Tibial nerve (tissue), 4 donors: ENCODE results near the gene RAD9B. TPM values are rescaled to one million over a fixed set of nuclear protein-coding genes. Genes with fewer than 3 reads are reported as not detected.

Experiments used
- DNase-seq, 2 donors: peaks; one replicate each; pipeline ENCODE4 v3.0.0-alpha.2; 2019; ENCODE audit warnings: low spot score in 2 of 2
- H3K27ac ChIP-seq, 4 donors: fragments of 200-600 bp; sonication (generic) in 3 of 4; one replicate each; pipeline ENCODE4 v1.5.1; 2017 to 2019; ENCODE audit warnings: mild to moderate bottlenecking in 1 of 4
- H3K27me3 ChIP-seq, 2 donors: fragments of 200-600 bp; sonication (generic) in 1 of 2; one replicate each; pipeline versions ENCODE4 v1.5.1 to v1.6.0; 2017 to 2019
- H3K36me3 ChIP-seq, 3 donors: fragments of 200-600 bp; sonication (generic); one replicate each; pipeline ENCODE4 v1.5.1; 2018 to 2019
- H3K4me1 ChIP-seq, 4 donors: fragments of 200-600 bp; sonication (generic) in 3 of 4; one replicate each; pipeline ENCODE4 v1.5.1; 2017 to 2019
- H3K4me3 ChIP-seq, 4 donors: fragments of 200-600 bp; sonication (generic) in 3 of 4; one replicate each; pipeline ENCODE4 v1.5.1; 2017 to 2019; ENCODE audit warnings: mild to moderate bottlenecking in 1 of 4, moderate library complexity in 1 of 4
- H3K9me3 ChIP-seq, 4 donors: fragments of 200-600 bp; sonication (generic) in 3 of 4; one replicate each; pipeline ENCODE4 v1.5.1; 2017 to 2019
- EP300 ChIP-seq, 2 donors: sonication (generic); formaldehyde crosslinking; IDR thresholded peaks; one replicate each; pipeline ENCODE4 v1.6.1; 2017; ENCODE audit warnings: antibody characterized with exemption in 2 of 2, mild to moderate bottlenecking in 1 of 2
- POLR2A ChIP-seq, 2 donors: fragments of 450-650 bp; IDR thresholded peaks; one replicate each; pipeline ENCODE4 v1.6.1; 2017; ENCODE audit warnings: antibody characterized with exemption in 2 of 2, mild to moderate bottlenecking in 2 of 2, moderate library complexity in 2 of 2
- WGBS, 2 donors: methylation state at CpG; one replicate each; pipeline ENCODE4 v1.1.5; 2018; 5-methylcytosine and 5-hydroxymethylcytosine counted together
- small RNA-seq: library from RNA; depleted of rRNA; stranded (forward); fragments of <200 nt; gene quantifications from one replicate; pipeline ENCODE3, GENCODE V24; 2016
- total RNA-seq, 4 donors: library from RNA; depleted of rRNA; stranded (reverse); fragments of >200 nt; gene quantifications; one replicate each; pipeline ENCODE4 v1.1.0, GENCODE V29; 2016
- TF ChIP-seq, protein P1 (sequence below), 5 experiments: fragments of 200-600 bp in 3 of 5; fragments of 450-650 bp in 2 of 5; sonication (generic) in 3 of 5; IDR thresholded peaks; one replicate each; pipeline ENCODE4 v1.5.1; 2016 to 2019; ENCODE audit warnings: antibody characterized with exemption in 5 of 5, mild to moderate bottlenecking in 3 of 5, moderate library complexity in 2 of 5

RAD9B gene
- total RNA-seq, 4 donors from 2014 or later = 0.30 to 2.4 (median 0.71) TPM

DNA sequence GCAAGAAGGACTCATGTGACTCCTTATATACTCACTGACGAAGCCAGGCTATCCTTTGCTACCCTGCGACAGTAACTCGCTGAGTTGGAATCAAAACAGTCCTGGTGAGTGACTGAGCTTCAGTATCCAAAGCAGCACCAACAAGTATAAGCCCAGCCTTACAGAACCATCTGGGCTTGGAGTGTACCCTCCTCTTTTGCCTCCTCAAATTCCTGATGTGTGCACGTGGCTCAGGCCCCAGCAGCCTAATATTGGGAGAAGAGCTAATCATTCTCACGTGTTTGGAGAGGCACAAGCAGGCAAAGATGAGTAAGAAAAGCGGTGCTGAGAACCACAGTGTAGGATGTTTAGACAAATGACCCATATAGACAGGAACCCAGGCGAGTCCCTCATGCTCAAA lies 46.5 kb downstream of the RAD9B start:
- TF ChIP-seq, protein P1, sequence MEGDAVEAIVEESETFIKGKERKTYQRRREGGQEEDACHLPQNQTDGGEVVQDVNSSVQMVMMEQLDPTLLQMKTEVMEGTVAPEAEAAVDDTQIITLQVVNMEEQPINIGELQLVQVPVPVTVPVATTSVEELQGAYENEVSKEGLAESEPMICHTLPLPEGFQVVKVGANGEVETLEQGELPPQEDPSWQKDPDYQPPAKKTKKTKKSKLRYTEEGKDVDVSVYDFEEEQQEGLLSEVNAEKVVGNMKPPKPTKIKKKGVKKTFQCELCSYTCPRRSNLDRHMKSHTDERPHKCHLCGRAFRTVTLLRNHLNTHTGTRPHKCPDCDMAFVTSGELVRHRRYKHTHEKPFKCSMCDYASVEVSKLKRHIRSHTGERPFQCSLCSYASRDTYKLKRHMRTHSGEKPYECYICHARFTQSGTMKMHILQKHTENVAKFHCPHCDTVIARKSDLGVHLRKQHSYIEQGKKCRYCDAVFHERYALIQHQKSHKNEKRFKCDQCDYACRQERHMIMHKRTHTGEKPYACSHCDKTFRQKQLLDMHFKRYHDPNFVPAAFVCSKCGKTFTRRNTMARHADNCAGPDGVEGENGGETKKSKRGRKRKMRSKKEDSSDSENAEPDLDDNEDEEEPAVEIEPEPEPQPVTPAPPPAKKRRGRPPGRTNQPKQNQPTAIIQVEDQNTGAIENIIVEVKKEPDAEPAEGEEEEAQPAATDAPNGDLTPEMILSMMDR (IDR thresholded peaks at IDR 0.05) = no peak
- TF ChIP-seq POLR2A (IDR thresholded peaks at IDR 0.05) = no peak
- no peak for TF ChIP-seq EP300 (IDR thresholded peaks at IDR 0.05)
- 81 to 86% methylated on average over 7 of the region's 7 CpGs for WGBS, 2 donors

DNA sequence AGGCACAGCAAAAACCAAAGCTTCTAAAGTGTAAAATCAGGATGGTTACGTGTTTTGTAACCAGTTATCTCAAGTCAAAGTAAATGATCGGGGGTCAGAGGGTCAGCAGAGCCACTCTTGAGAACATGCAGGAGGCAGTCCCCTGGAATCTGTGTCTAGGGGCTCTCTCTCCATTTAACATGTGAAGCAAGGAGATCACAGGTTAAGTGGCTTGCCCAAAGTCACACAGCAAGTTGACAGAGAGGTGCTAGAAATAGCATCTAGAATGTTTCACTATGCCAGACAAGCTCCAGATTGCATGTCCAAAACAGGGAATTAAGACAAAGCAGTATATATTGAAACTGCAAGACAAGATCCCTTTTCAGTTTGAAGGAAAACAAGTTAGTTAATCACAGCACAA lies 47.6 kb downstream of the RAD9B start:
- no peak overlapping the region for H3K27ac ChIP-seq
- 90% methylated on average over 2 of the region's 2 CpGs for WGBS, 2 donors

More for the DNA sequence above, 46.5 kb downstream of the RAD9B start:
- no peak for DNase-seq
- H3K27me3 ChIP-seq = no peaks in the 10 kb centered on the region
- H3K27ac ChIP-seq = no peak overlapping the region
- no peaks in the 10 kb centered on the region for H3K36me3 ChIP-seq
- H3K4me1 ChIP-seq = peaks cover 0 to 37% (median 18%) of the 10 kb centered on the region in 4 donors
- no peaks in the 10 kb centered on the region for H3K9me3 ChIP-seq
- H3K4me3 ChIP-seq = no peak overlapping the region

DNA sequence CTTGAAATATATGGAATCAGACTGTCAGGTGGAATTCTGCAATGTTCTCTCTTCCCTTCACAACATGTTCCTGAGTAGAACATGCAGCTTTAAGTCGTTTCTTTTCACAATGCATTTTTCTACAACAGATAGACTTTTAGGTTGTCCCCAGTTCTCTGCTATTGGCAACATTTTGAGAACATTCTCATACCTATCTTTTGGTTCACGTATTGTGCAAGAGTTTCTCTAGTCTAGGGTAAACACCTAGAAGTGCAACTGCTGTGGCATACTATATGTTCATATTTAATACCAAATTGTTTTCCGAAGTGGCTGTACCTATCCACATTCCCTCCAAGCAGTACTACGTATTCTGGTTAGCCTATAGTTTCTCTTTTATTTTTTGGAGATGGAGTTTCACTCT lies 48.9 kb downstream of the RAD9B start:
- Histone ChIP-seq H3K9me3 (no peaks in the 10 kb centered on the region), H3K4me1 (peaks cover 0 to 34% (median 7%) of the 10 kb centered on the region in 4 donors), H3K27ac (no peak overlapping the region), H3K36me3 (no peaks in the 10 kb centered on the region), H3K4me3 (no peak overlapping the region), H3K27me3 (no peaks in the 10 kb centered on the region)
- no peak for DNase-seq
- TF ChIP-seq POLR2A (IDR thresholded peaks at IDR 0.05) (no peak), EP300 (IDR thresholded peaks at IDR 0.05) (no peak)
- TF ChIP-seq, protein P1 (IDR thresholded peaks at IDR 0.05) = no peak
- WGBS, 2 donors = 89 to 90% methylated on average over 4 of the region's 4 CpGs

More for the DNA sequence above, 47.6 kb downstream of the RAD9B start:
- Histone ChIP-seq H3K27me3 (no peaks in the 10 kb centered on the region), H3K4me1 (peaks cover 0 to 34% (median 9%) of the 10 kb centered on the region in 4 donors), H3K9me3 (no peaks in the 10 kb centered on the region), H3K36me3 (no peaks in the 10 kb centered on the region), H3K4me3 (no peak overlapping the region)
- TF ChIP-seq, protein P1 (IDR thresholded peaks at IDR 0.05) = no peak
- no peak for TF ChIP-seq POLR2A (IDR thresholded peaks at IDR 0.05)
- no peak for TF ChIP-seq EP300 (IDR thresholded peaks at IDR 0.05)
- DNase-seq = no peak

Small RNA genes lying within 50 kb of the gene (small RNA-seq; reads per million reads assigned to genes)
- not detected for gene RF00278

Other genes starting within 250 kb of the RAD9B start
- gene ATP2A2, start 221.1 kb upstream of the RAD9B start, total RNA-seq = 100 to 1,000 TPM in 2 of 4 donors, 10 to 100 TPM in 2; 77.8 to 106 (median 90.1) TPM
- gene ANAPC7, start 98.6 kb upstream of the RAD9B start, total RNA-seq = 10 to 100 TPM; 26.3 to 46.7 (median 39.2) TPM
- 100 to 1,000 TPM; 153 to 297 (median 181) TPM for gene ARPC3, start 52.0 kb upstream of the RAD9B start, total RNA-seq
- 10 to 100 TPM; 16.7 to 31.0 (median 24.8) TPM for gene GPN3, start 34.1 kb upstream of the RAD9B start, total RNA-seq
- gene FAM216A, start 33.5 kb upstream of the RAD9B start, total RNA-seq = 1 to 10 TPM; 4.1 to 9.6 (median 6.2) TPM
- 100 to 1,000 TPM in 1 of 4 donors, 10 to 100 TPM in 3; 66.6 to 142 (median 82.9) TPM for gene VPS29, start 220 bp upstream of the RAD9B start, total RNA-seq
- gene PPTC7, start 81.0 kb downstream of the RAD9B start, total RNA-seq = 10 to 100 TPM; 21.6 to 23.6 (median 23.1) TPM
- gene TCTN1, start 111.8 kb downstream of the RAD9B start, total RNA-seq = 10 to 100 TPM; 45.0 to 71.2 (median 64.5) TPM
- gene HVCN1, start 186.8 kb downstream of the RAD9B start, total RNA-seq = 10 to 100 TPM in 2 of 4 donors, 1 to 10 TPM in 2; 4.5 to 13.8 (median 9.6) TPM
- 10 to 100 TPM; 74.5 to 96.4 (median 83.9) TPM for gene PPP1CC, start 240.6 kb downstream of the RAD9B start, total RNA-seq